SIG-M5 treated with dmso at 0.1 percent for 504 hours (cell line): ENCODE data around the gene RALGAPB.
"Not testable (repeated sequence)": the region's sequence is repeated elsewhere in the genome, so short reads cannot be mapped to it uniquely, and the experiment has no call there.

Experiments used
- DNase-seq: peaks from one replicate; lab custom pipeline; 2025; ENCODE audit not compliant: unreplicated experiment; lab: John Stamatoyannopoulos, UW

RALGAPB gene

GRCh38 chr20:38485041-38485440, 12.4 kb downstream of the RALGAPB start:
- no peak for DNase-seq

- DNase-seq: no peak
Measured at GRCh38 chr20:38489181-38489580, 16.5 kb downstream of the RALGAPB start.

GRCh38 chr20:38497246-38497935, 24.7 kb downstream of the RALGAPB start:
- DNase-seq: no peak

GRCh38 chr20:38498909-38499308, 26.3 kb downstream of the RALGAPB start:
- no peak for DNase-seq

- DNase-seq: no peak
Measured at GRCh38 chr20:38499366-38499765, 26.7 kb downstream of the RALGAPB start.

GRCh38 chr20:38501858-38502436, 29.3 kb downstream of the RALGAPB start:
- DNase-seq: no peak

- no peak for DNase-seq
Measured at GRCh38 chr20:38504368-38505090, 31.9 kb downstream of the RALGAPB start.

GRCh38 chr20:38505091-38505455, 32.4 kb downstream of the RALGAPB start:
- no peak for DNase-seq

- DNase-seq: not testable (repeated sequence)
Measured at GRCh38 chr20:38511726-38512125, 39.1 kb downstream of the RALGAPB start.

GRCh38 chr20:38514185-38514584, 41.5 kb downstream of the RALGAPB start:
- DNase-seq: no peak

GRCh38 chr20:38514947-38515346, 42.3 kb downstream of the RALGAPB start:
- DNase-seq: no peak

- DNase-seq: no peak
Measured at GRCh38 chr20:38515631-38516030, 43.0 kb downstream of the RALGAPB start.

- DNase-seq: no peak
Measured at GRCh38 chr20:38519426-38519825, 46.8 kb downstream of the RALGAPB start.

- no peak for DNase-seq
Measured at GRCh38 chr20:38520261-38520660, 47.6 kb downstream of the RALGAPB start.

GRCh38 chr20:38523697-38524096, 51.1 kb downstream of the RALGAPB start:
- no peak for DNase-seq

- no peak for DNase-seq
Measured at GRCh38 chr20:38528167-38528566, 55.5 kb downstream of the RALGAPB start.

GRCh38 chr20:38531021-38531420, 58.4 kb downstream of the RALGAPB start:
- no peak for DNase-seq

GRCh38 chr20:38534756-38535155, 62.1 kb downstream of the RALGAPB start:
- DNase-seq: no peak

GRCh38 chr20:38536310-38536709, 63.7 kb downstream of the RALGAPB start:
- DNase-seq: no peak

- DNase-seq: no peak
Measured at GRCh38 chr20:38537176-38537575, 64.5 kb downstream of the RALGAPB start.

GRCh38 chr20:38538789-38539188, 66.1 kb downstream of the RALGAPB start:
- no peak for DNase-seq
